Epithelial cell of esophagus (primary cell): Measurements from ENCODE around the gene TUBA3C.

Experiments
- DNase-seq: peaks from one replicate; pipeline ENCODE4 v3.0.0; 2010; ENCODE audit warnings: low read depth
- H3K4me3 ChIP-seq: 2 replicates; pipeline ENCODE4 v1.5.1; 2011; ENCODE audit warnings: mild to moderate bottlenecking, low read length, control low read depth
- CTCF ChIP-seq: IDR thresholded peaks from 2 replicates; pipeline ENCODE4 v1.5.1; 2011; ENCODE audit warnings: low read depth, mild to moderate bottlenecking, low read length, control low read depth, inconsistent platforms; ENCODE audit not compliant: insufficient read depth; ENCODE audit errors: missing control alignments

TUBA3C gene

GRCh38 chr13:19172647-19173030, 9.0 kb downstream of the TUBA3C start:
- no peak overlapping the region for H3K4me3 ChIP-seq
- TF ChIP-seq CTCF: no peak
- DNase-seq: no peak

GRCh38 chr13:19172007-19172646, 9.5 kb downstream of the TUBA3C start:
- DNase-seq: no peak
- no peak for TF ChIP-seq CTCF
- no peak overlapping the region for H3K4me3 ChIP-seq

GRCh38 chr13:19171563-19171962, 10.1 kb downstream of the TUBA3C start:
- no peak overlapping the region for H3K4me3 ChIP-seq
- no peak for TF ChIP-seq CTCF
- no peak for DNase-seq

GRCh38 chr13:19169991-19170390, 11.6 kb downstream of the TUBA3C start:
- no peak overlapping the region for H3K4me3 ChIP-seq
- no peak for DNase-seq
- TF ChIP-seq CTCF: no peak

- TF ChIP-seq CTCF: no peak
- no peak overlapping the region for H3K4me3 ChIP-seq
- DNase-seq: no peak
Observed at GRCh38 chr13:19169496-19169895, 12.1 kb downstream of the TUBA3C start.

GRCh38 chr13:19161308-19161707, 20.3 kb downstream of the TUBA3C start:
- H3K4me3 ChIP-seq: no peak overlapping the region
- no peak for TF ChIP-seq CTCF
- no peak for DNase-seq

GRCh38 chr13:19159761-19160420, 21.7 kb downstream of the TUBA3C start:
- DNase-seq: no peak
- H3K4me3 ChIP-seq: no peak overlapping the region
- no peak for TF ChIP-seq CTCF
